BLaER1 treated with 17β-estradiol and CSF1 and Interleukin-3, amounts not matched to agents 10 nM and 100 nM (cell line): ENCODE results near the gene SYF2.
"Not testable (repeated sequence)": the region's sequence is repeated elsewhere in the genome, so short reads cannot be mapped to it uniquely, and the experiment has no call there.

Experiments
- H3K27ac ChIP-seq, 11 experiments: shearing (Covaris generic); formaldehyde crosslinking; 2 replicates each; pipeline ENCODE4 v1.8.1; 2022
- H3K27me3 ChIP-seq, 11 experiments: shearing (Covaris generic); formaldehyde crosslinking; 2 replicates each; pipeline ENCODE4 v1.8.1; 2022
- H3K36me3 ChIP-seq, 11 experiments: shearing (Covaris generic); formaldehyde crosslinking; 2 replicates each; pipeline ENCODE4 v1.8.1; 2022
- H3K4me1 ChIP-seq, 10 experiments: shearing (Covaris generic); formaldehyde crosslinking; 2 replicates each; pipeline ENCODE4 v1.8.1; 2022
- H3K4me2 ChIP-seq, 11 experiments: shearing (Covaris generic); formaldehyde crosslinking; 2 replicates each; pipeline ENCODE4 v1.8.1; 2022
- H3K4me3 ChIP-seq, 10 experiments: shearing (Covaris generic); formaldehyde crosslinking; 2 replicates each; pipeline ENCODE4 v1.8.1; 2022
- H3K9ac ChIP-seq, 11 experiments: shearing (Covaris generic); formaldehyde crosslinking; 2 replicates each; pipeline ENCODE4 v1.8.1; 2022
- H3K9me3 ChIP-seq, 11 experiments: shearing (Covaris generic); formaldehyde crosslinking; replicated peaks in 1 of 11; 2 replicates each; pipeline ENCODE4 v1.8.1; 2022
- H4K20me1 ChIP-seq, 11 experiments: shearing (Covaris generic); formaldehyde crosslinking; 2 replicates each; pipeline ENCODE4 v1.8.1; 2022
- Cebpa-rat ChIP-seq, 11 experiments: shearing (Covaris generic); IDR thresholded peaks; 2 replicates each; pipeline ENCODE4 v1.8.1; 2022

Gene SYF2

GRCh38 chr1:25232027-25232865 lies at the start of gene SYF2:
SYF2 (minus strand) TSS chr1:25232502; CDS start chr1:25232467, 35 bp downstream.
- H3K27ac ChIP-seq = peak within 1 kb of the TSS; percentile 88 to 98 (median 95)
- peak within 1 kb of the TSS; percentile 80 to 99 (median 88) for H3K4me3 ChIP-seq
- peak within 1 kb of the TSS; percentile 83 to 95 (median 90) for H3K9ac ChIP-seq
- H3K9me3 ChIP-seq = no peaks in the 10 kb centered on the region
- peaks cover 46 to 67% (median 55%) of the 10 kb centered on the region in 10 experiments for H3K4me1 ChIP-seq
- peaks cover 38 to 47% (median 41%) of the 10 kb centered on the region in 11 experiments for H3K36me3 ChIP-seq
- peak within 1 kb of the TSS; percentile 82 to 97 (median 88) for H3K4me2 ChIP-seq
- TF ChIP-seq Cebpa-rat (IDR thresholded peaks at IDR 0.05) = peak in 3 of 11 experiments; percentile 38 to 71 (median 66); a peak in 5 of 22 replicates
- H4K20me1 ChIP-seq = peaks cover 0 to 25% (median 0%) of the 10 kb centered on the region in 11 experiments; a peak in 6 of 22 replicates
- H3K27me3 ChIP-seq = no peaks in the 10 kb centered on the region

- H3K27ac ChIP-seq, H3K9me3 ChIP-seq, H3K4me3 ChIP-seq, H4K20me1 ChIP-seq, H3K4me2 ChIP-seq, H3K27me3 ChIP-seq, H3K9ac ChIP-seq, H3K36me3 ChIP-seq: not testable (repeated sequence)
- H3K4me1 ChIP-seq = peaks cover 0 to 13% (median 0%) of the 10 kb centered on the region in 10 experiments; a peak in 5 of 20 replicates
Observed at GRCh38 chr1:25279693-25280111, 47.4 kb upstream of the SYF2 start.

- H3K27me3 ChIP-seq, H3K36me3 ChIP-seq, H3K4me3 ChIP-seq, H4K20me1 ChIP-seq, H3K9ac ChIP-seq, H3K27ac ChIP-seq, H3K4me2 ChIP-seq, H3K9me3 ChIP-seq: not testable (repeated sequence)
- H3K4me1 ChIP-seq = peaks cover 0 to 13% (median 0%) of the 10 kb centered on the region in 10 experiments; a peak in 5 of 20 replicates
Observed at GRCh38 chr1:25278790-25279189, 46.5 kb upstream of the SYF2 start.

DNA sequence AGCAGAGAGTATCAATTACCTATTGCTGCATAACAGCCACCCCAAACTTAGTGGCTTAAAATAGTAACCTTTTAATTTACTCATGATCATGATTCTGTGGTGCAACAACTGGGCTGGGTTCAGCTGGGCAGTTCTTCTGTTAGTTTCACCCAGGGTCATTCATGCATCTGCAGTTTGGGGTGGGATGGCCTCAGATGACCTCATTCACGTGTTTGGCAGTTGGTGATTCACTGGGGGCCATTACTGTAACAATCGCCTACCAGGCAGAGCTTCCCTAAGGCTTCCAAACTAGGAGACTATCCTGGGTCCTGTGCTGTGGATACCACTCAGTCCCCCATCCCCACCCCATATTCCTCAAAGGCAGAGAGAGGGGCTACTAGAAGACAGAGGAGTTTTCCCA lies 46.1 kb upstream of the SYF2 start:
- H3K9me3 ChIP-seq, H4K20me1 ChIP-seq, H3K4me2 ChIP-seq, H3K4me3 ChIP-seq, H3K27me3 ChIP-seq, H3K9ac ChIP-seq, H3K27ac ChIP-seq, H3K36me3 ChIP-seq: not testable (repeated sequence)
- H3K4me1 ChIP-seq = peaks cover 0 to 13% (median 0%) of the 10 kb centered on the region in 10 experiments; a peak in 5 of 20 replicates

DNA sequence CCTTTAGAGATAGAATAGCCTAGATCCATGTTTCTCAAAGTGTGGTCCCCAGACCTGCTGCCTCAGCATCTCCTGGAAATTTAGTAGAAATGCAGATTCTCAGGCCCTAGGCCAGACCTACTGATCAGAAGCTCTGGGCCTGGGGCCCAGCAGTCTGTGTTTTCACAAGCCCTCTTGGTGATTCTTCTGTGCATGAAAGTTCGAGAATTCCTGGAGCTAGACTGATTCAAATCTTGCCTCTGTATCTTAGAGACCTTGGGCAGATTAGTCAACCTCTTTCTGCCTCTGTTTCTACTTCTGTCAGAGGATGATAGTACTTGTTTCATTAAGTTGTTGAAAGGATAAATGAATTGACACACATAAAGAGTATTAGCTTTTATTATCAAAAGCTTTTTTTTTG lies 45.0 kb upstream of the SYF2 start:
- not testable (repeated sequence) for H3K27ac ChIP-seq, H3K9ac ChIP-seq, H3K36me3 ChIP-seq, H3K27me3 ChIP-seq, H3K4me2 ChIP-seq, H3K9me3 ChIP-seq, H4K20me1 ChIP-seq, H3K4me3 ChIP-seq
- H3K4me1 ChIP-seq = peaks cover 0 to 13% (median 0%) of the 10 kb centered on the region in 10 experiments; a peak in 5 of 20 replicates

GRCh38 chr1:25275648-25276047 lies 43.3 kb upstream of the SYF2 start:
- not testable (repeated sequence) for H3K4me3 ChIP-seq, H3K36me3 ChIP-seq, H3K4me1 ChIP-seq, H3K9ac ChIP-seq, H3K4me2 ChIP-seq, H3K27me3 ChIP-seq, H3K27ac ChIP-seq, H4K20me1 ChIP-seq, H3K9me3 ChIP-seq

GRCh38 chr1:25272238-25272637 lies 39.9 kb upstream of the SYF2 start, which contains the start of gene RHD:
RHD (plus strand) TSS chr1:25272509; CDS start chr1:25272548, 39 bp downstream.
- not testable (repeated sequence) for H3K4me1 ChIP-seq, H3K9ac ChIP-seq, H3K4me3 ChIP-seq, H3K36me3 ChIP-seq, H3K27me3 ChIP-seq, H4K20me1 ChIP-seq, H3K27ac ChIP-seq, H3K4me2 ChIP-seq, H3K9me3 ChIP-seq

DNA sequence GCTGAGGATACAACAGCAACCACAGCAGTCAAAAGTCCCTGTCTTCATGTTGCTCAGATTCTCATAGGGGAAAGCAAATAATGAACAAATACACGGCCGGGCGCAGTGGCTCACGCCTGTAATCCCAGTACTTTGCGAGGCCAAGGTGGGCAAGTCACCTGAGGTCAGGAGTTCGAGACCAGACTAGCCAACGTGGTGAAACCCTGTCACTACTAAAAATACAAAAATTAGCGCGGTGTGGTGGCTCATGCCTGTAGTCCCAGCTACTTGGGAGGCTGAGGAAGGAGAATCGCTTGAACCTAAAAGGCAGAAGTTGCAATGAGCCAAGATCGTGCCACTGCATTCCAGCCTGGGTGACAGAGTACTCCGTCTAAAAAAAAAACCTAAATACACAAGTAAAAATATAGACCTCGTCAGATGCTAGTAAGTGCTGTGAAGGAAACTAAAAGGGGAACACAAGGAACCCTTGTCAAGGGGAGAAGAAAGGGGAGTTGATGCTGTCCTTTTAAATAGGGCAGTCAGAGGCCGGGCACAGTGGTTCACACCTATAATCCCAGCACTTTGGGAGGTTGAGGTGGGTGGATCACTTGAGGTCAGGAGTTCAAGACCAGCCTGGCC lies 36.0 kb upstream of the SYF2 start:
- Histone ChIP-seq H3K4me3 (peak overlapping the region; percentile 49 to 70 (median 61); a peak in 19 of 20 replicates), H3K27ac (peak overlapping the region in 2 of 11 experiments; percentile 65 to 71; a peak in 4 of 22 replicates), H3K4me2 (peak overlapping the region in 8 of 11 experiments; percentile 33 to 60 (median 46); a peak in 11 of 22 replicates), H3K9ac (peak overlapping the region in 5 of 11 experiments; percentile 44 to 70 (median 68); a peak in 3 of 22 replicates)
- not testable (repeated sequence) for H3K9me3 ChIP-seq, H3K27me3 ChIP-seq, H3K36me3 ChIP-seq, H3K4me1 ChIP-seq, H4K20me1 ChIP-seq

GRCh38 chr1:25267288-25268142 lies 35.2 kb upstream of the SYF2 start:
- H3K36me3 ChIP-seq, H3K9me3 ChIP-seq, H3K4me1 ChIP-seq, H3K27me3 ChIP-seq, H4K20me1 ChIP-seq: not testable (repeated sequence)
- H3K4me3 ChIP-seq = peak overlapping the region; percentile 49 to 70 (median 61)
- H3K4me2 ChIP-seq = peak overlapping the region in 8 of 11 experiments; percentile 33 to 60 (median 46); a peak in 10 of 22 replicates
- H3K27ac ChIP-seq = peak overlapping the region in 7 of 11 experiments; percentile 36 to 71 (median 65); a peak in 16 of 22 replicates
- peak overlapping the region; percentile 50 to 72 (median 68); a peak in 18 of 22 replicates for H3K9ac ChIP-seq

GRCh38 chr1:25266554-25267287 lies 34.4 kb upstream of the SYF2 start:
- H4K20me1 ChIP-seq, H3K27ac ChIP-seq, H3K27me3 ChIP-seq, H3K4me1 ChIP-seq, H3K36me3 ChIP-seq, H3K9me3 ChIP-seq: not testable (repeated sequence)
- Histone ChIP-seq H3K9ac (peak overlapping the region in 8 of 11 experiments; percentile 35 to 70 (median 65); a peak in 14 of 22 replicates), H3K4me3 (peak overlapping the region; percentile 49 to 71 (median 62)), H3K4me2 (peak overlapping the region; percentile 50 to 80 (median 62); a peak in 21 of 22 replicates)

DNA sequence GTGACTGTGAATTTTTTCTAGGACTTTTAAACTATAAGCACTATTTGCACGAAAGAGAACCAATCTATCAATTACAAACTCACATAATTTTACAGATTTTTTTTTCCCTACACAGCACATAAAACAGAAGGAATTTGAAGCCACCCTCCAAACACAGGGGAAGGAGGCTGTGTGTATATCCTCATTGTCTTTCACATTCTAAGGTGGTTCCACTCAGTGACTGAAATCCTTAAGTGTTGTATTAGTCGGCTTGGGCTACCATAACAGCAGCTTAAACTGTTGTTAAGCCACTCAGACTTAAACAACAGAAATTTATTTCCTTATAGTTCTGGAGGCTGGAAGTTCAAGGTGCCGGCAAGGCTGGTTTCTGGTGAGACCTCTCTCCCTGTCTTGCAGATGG lies 28.0 kb upstream of the SYF2 start:
- H3K4me1 ChIP-seq = peaks cover 12 to 20% (median 16%) of the 10 kb centered on the region in 10 experiments
- not testable (repeated sequence) for H3K9me3 ChIP-seq, H3K27me3 ChIP-seq, H3K4me3 ChIP-seq, H3K36me3 ChIP-seq
- H3K9ac ChIP-seq = peak overlapping the region in 5 of 11 experiments; percentile 17 to 46 (median 28); a peak in 5 of 22 replicates
- H3K27ac ChIP-seq = peak overlapping the region in 5 of 11 experiments; percentile 9 to 68 (median 44); a peak in 7 of 22 replicates
- H4K20me1 ChIP-seq = peaks cover 0 to 54% (median 0%) of the 10 kb centered on the region in 11 experiments; a peak in 4 of 22 replicates
- peak overlapping the region; percentile 24 to 70 (median 43); a peak in 19 of 22 replicates for H3K4me2 ChIP-seq

GRCh38 chr1:25259813-25260212 lies 27.5 kb upstream of the SYF2 start:
- Histone ChIP-seq H3K4me1 (peaks cover 12 to 20% (median 16%) of the 10 kb centered on the region in 10 experiments), H3K9ac (peak overlapping the region in 3 of 11 experiments; percentile 28 to 46 (median 29); a peak in 4 of 22 replicates), H3K4me2 (peak overlapping the region in 6 of 11 experiments; percentile 35 to 70 (median 62); a peak in 14 of 22 replicates), H3K27ac (peak overlapping the region in 4 of 11 experiments; percentile 9 to 68 (median 52); a peak in 6 of 22 replicates), H4K20me1 (peaks cover 0 to 59% (median 0%) of the 10 kb centered on the region in 11 experiments; a peak in 4 of 22 replicates)
- H3K4me3 ChIP-seq, H3K36me3 ChIP-seq, H3K27me3 ChIP-seq, H3K9me3 ChIP-seq: not testable (repeated sequence)
